ENCODE measurements around the gene NRDC. TPM values are rescaled to one million over a fixed set of nuclear protein-coding genes. Genes with fewer than 3 reads are reported as not detected.
"Not testable (repeated sequence)": the region's sequence is repeated elsewhere in the genome, so short reads cannot be mapped to it uniquely, and the experiment has no call there.

NRDC gene
- total RNA-seq, 1 experiment from 2014 or later, result 77.0 TPM

GRCh38 chr1:51878308-51878615, 265 bp downstream of the NRDC start:
- DNase-seq (ENCODE audit: low spot score), result no peak

GRCh38 chr1:51877434-51878307, 856 bp downstream of the NRDC start:
- peak; percentile 21 for DNase-seq (ENCODE audit: low spot score)

- no peak for DNase-seq (ENCODE audit: low spot score)
Measured at GRCh38 chr1:51875836-51876235, 2.7 kb downstream of the NRDC start.

- no peak for DNase-seq (ENCODE audit: low spot score)
Measured at GRCh38 chr1:51875291-51875772, 3.2 kb downstream of the NRDC start.

- DNase-seq (ENCODE audit: low spot score), result not testable (repeated sequence)
Measured at GRCh38 chr1:51873270-51873669, 5.3 kb downstream of the NRDC start.

DNA sequence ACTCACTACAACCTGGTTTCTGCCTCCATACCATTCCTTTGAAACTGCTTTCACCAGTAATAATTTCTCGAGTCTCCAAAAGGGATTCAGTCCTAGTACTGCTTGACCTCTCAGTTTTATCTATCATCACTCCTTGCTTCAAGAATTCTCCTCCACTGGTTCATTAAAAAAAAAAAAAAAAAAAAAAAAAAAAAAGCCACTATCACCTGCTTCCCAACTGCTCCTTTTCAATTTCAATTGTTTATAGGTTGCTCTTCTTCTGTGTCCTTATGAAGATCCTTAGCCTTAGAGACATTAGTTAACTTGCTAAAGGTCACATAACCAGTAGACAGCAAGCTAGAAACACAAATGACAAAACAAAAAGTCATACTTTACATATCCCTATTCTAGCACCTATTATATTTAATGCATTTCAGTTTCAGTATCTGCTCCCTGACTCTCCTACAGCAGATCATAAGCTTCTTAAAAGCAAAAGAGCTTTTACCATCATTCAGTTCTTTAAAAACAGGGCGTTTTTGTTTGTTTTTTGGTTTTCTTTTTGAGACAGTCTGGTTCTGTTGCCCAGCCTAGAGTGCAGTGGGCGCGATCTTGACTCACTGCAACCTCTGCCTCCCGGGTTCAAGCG, 7.1 kb downstream of the NRDC start:
- DNase-seq (ENCODE audit: low spot score), result no peak

DNA sequence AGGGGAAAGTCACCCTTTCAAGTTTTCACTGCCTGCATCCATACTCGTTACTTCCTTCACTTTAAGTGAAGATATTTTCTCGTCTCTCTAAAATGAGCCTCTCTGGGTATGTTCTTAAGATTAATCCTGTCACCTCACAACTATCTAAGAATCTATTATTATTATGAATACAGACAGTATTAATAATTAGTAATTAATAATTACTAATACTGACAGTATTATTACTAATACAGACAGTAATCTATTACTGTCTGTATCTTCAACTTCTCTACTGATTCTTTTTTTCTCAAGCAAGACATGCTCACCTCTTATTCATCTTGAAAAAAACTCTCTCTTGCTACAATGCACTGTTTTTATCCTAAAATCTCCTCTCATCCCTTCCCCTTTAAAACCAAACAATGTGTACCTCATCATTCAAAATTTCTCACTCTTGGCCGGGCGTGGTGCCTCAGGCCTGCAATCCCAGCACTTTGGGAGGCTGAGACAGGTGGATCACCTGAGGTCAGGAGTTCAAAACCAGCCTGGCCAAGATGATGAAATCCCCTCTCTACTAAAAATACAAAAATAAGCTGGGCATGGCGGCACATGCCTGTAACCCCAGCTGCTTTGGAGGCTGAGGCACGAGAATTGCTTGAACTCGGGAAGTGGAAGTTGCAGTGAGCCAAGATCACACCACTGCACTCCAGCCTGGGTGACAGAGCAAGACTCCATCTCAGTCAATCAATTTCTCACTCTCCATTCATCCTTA, 7.8 kb downstream of the NRDC start:
- DNase-seq (ENCODE audit: low spot score), result no peak

DNA sequence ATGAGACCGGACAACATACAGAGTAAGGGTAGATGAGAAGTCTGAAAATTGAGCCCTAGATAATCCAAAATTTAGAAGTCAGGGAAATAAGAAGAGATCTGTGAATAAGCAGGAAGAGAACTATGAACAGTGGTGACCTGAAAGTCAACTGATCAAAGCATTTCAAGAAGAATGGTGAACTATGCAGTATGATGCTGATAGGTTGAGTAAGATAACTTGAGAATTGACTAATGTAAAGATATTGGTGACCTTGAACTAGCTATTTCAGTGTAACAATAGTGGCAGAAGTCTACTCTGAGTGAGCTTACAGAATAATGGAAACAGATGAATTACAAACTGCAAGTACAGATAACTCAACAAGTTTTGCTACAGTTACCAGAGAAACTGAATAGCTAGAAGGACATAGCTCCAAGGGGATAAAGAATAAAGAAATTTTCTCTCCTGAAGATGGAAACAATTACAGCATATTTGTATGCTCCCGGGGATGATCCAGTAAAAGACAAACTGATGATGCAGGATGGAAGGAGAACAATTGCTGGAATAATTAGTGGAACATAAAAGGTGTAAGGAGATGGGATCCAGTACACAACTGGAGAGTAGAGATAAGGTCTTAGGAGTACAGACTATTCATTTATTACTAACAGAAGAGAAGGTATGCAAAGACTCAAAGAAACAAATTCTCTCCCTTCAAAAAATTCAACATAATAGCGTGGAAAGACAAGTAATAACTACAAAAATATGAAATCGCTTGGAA, 10.9 kb downstream of the NRDC start:
- no peak for DNase-seq (ENCODE audit: low spot score)

DNA sequence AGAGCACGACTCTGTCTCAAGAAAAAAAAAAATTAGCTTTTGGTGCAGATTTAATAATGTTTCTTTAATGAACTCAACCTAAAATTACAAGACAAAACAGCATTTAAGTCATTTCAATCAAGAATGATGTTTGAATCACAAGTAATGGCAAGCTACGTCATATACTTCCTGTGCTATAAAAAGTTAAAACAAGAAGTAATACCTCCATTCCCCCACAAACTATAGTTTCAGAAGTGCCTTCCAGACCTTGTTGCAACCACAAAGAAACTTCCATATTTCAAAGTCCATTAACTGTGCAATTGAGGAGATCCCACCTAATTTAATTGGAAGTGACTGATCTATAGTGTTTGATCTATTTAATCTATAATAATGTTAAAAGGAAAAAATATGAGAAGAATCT, 15.1 kb downstream of the NRDC start:
- DNase-seq (ENCODE audit: low spot score), result no peak

DNA sequence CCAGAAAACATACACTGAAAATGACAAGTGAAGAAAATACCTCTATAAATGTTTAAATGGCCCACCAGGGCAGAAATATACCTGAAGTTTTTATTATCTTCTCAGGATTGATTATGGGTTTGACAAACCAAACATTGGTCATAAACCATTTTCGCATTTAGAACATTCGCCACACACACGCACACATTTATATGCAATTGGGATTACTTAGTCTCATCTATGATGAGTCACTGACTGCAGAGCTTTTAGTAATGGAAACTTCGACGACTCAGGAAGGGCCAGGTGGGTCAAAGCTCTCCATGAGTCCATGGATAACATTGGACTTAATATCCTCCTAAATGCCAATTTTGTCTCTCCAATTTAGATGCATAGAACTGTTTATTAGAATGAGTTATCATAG, 16.9 kb downstream of the NRDC start:
- no peak for DNase-seq (ENCODE audit: low spot score)

- no peak for DNase-seq (ENCODE audit: low spot score)
Measured at GRCh38 chr1:51859735-51860134, 18.8 kb downstream of the NRDC start.

GRCh38 chr1:51859333-51859732, 19.2 kb downstream of the NRDC start:
- DNase-seq (ENCODE audit: low spot score), result no peak

- DNase-seq (ENCODE audit: low spot score), result no peak
Measured at GRCh38 chr1:51858892-51859291, 19.6 kb downstream of the NRDC start.

- no peak for DNase-seq (ENCODE audit: low spot score)
Measured at GRCh38 chr1:51856745-51857144, 21.8 kb downstream of the NRDC start.

DNA sequence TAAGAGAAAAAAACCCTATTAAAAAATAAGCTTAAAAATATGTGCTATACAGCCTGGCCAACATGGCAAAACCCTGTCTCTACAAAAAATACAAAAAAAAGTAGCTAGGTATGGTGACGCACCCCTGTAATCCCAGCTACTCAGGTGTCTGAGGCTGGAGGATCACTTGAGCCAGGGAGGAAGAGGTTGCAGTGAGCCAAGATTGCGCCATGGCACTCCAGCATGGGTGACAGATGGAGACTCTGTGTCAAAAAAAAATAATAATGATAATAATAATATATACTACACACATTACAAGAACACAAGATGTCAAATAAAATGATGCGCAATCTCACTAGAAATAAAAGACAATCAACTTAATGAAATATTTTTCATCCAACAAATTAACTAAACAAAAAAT, 22.9 kb downstream of the NRDC start:
- DNase-seq (ENCODE audit: low spot score), result no peak

GRCh38 chr1:51853360-51853759, 25.2 kb downstream of the NRDC start:
- DNase-seq (ENCODE audit: low spot score), result no peak

- no peak for DNase-seq (ENCODE audit: low spot score)
Measured at GRCh38 chr1:51851882-51852396, 26.6 kb downstream of the NRDC start.

DNA sequence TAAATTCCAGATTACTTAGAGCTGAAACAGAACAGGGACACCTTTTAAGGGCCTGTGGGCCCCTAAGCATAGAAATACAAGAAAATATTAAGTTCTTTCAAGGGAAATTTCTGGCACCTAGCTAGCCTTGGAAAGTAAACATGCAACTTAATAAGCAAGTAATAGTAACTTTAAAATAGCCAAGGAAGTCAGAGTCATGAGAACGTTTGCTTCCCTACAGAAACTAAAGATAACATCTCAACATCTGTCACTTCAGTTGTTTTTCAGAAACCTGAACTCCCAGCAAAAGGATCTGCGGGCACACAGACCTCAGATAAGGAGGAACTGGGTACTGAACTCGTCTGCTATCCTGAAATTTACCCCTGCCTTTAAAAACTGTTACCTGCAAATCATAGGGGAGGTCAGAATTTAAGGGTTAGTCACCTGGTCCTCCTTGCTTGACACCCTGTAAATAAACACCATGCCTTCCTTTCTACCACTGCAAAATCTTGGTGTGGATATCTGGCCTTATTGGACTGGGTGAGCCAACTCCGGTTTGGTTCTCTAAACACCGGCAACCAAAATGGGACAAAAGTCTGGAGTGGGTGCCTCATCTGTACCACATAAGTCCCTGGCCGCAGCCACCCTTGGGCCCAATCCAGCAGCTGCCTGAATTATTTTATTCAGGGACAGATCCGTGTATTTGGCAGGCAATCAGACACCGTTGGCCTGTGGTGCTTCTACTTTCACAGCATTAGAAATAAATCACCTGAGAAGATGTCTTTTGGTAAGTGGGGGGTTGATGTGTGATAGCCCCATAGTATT, 27.9 kb downstream of the NRDC start:
- no peak for DNase-seq (ENCODE audit: low spot score)

DNA sequence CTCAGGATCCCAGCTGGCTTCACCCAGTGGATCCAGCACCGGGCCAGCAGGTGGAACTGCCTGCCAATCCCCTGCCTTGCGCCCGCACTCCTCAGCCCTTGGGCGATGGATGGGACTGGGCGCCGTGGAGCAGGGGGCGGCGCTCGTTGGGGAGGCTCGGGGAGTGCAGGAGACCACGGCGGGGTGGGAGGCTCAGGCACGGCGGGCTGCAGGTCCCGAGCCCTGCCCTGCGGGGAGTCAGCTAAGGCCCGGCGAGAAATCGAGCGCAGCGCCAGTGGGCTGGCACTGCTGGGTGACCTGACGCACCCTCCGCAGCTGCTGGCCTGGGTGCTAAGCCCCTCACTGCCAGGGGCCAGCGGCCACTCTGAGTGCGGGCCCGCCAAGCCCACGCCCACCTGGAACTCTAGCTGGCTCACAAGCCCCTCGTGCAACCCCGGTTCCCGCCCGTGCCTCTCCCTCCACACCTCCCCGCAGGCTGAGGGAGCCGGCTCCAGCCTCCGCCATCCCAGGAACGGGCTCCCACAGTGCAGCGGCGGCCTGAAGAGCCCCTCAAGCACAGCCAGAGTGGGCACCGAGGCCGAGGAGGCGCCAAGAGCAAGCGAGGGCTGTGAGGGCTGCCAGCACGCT, 31.1 kb downstream of the NRDC start:
- DNase-seq (ENCODE audit: low spot score), result no peak

DNA sequence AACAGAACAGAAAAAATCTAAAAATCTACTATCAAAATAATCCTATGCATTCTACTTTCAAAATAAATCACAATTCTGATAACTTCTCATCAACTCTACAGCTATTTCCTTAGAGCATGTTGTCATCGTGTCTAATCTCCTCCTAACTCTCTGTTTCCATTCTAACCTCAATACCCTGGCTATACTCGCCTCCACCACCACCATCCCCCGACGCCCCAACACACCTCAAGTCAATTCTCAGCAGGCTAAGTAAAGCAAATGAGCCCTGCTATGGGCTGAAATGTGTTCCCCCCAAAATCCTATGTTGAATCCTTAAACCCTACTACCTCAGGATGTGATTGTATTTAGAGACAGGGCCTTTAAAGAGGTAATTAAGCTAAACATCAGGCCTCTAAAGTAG, 34.6 kb downstream of the NRDC start:
- no peak for DNase-seq (ENCODE audit: low spot score)
